ENCODE results near the gene CD300C. TPM values are rescaled to one million over a fixed set of nuclear protein-coding genes. Genes with fewer than 3 reads are reported as not detected.
"Not testable (repeated sequence)": the region's sequence is repeated elsewhere in the genome, so short reads cannot be mapped to it uniquely, and the experiment has no call there.

CD300C gene
- total RNA-seq, 1 experiment from 2014 or later, result not detected

DNA sequence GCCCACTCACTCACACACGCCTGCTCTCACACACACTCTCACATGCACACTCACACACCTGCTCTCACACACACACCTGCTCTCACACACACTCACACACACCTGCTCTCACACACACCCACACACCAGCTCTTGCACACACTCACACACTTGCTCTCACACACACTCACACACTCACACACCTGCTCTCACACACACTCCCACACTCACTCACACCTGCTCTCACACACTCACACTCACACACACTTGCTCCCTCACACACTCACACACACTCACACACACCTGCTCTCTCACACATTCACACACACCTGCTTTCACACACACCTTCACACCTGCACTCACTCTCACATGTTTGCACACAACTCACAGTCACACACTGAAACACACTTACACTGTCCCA is 17.4 kb upstream of the CD300C start:
- no peak for DNase-seq (ENCODE audit: low read depth)

- no peak for DNase-seq (ENCODE audit: low read depth)
These were observed 15.7 kb upstream of the CD300C start for GRCh38 chr17:74561586-74561985.

GRCh38 chr17:74558882-74559519 is 13.1 kb upstream of the CD300C start:
- DNase-seq (ENCODE audit: low read depth), result no peak

DNA sequence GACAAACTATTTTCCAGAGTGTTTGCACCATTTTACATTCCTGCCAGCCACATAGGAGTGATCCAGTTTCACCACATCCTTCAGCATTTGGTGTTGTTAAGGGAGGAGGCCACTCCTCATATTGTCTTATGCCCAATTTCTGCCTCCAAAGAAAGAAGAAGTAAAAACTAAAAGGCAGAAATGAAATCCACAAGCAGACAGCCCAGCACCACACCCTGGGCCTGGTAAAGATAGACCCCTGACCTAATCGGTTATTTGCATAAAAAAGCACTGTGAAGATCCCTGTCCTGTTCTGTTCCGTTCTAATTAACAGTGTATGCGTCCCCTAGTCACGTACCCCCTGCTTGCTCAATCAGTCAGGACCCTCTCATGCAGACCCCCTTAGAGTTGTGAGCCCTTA is 12.5 kb upstream of the CD300C start:
- not testable (repeated sequence) for DNase-seq (ENCODE audit: low read depth)

GRCh38 chr17:74555427-74555940 is 9.6 kb upstream of the CD300C start:
- no peak for DNase-seq (ENCODE audit: low read depth)

- DNase-seq (ENCODE audit: low read depth), result no peak
These were observed 9.0 kb upstream of the CD300C start for GRCh38 chr17:74554909-74555308.

- peak; percentile 39 for DNase-seq (ENCODE audit: low read depth)
These were observed 6.1 kb upstream of the CD300C start for GRCh38 chr17:74552037-74552436.

GRCh38 chr17:74550602-74551001 is 4.7 kb upstream of the CD300C start:
- no peak for DNase-seq (ENCODE audit: low read depth)

DNA sequence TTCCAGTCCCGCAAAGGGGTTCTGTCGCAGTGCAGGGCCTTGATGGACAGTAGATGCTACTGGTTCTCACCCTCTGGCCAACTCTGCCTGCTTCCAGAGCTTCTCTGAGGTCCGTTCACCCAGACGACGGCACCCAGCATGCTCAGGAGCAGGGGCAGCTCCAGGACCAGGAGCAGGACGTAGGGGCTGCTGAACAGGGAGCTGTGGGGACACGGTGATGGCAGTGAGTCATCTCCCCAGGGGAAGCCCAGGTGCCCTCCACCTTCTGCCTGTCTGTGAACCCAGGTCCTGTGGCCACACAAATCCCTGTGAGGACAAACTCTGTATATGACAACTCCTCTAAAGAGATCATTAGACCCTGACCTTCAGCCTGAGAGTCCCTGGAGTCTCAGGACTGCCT is 3.4 kb upstream of the CD300C start:
- DNase-seq (ENCODE audit: low read depth), result no peak

GRCh38 chr17:74547736-74548135 is 1.8 kb upstream of the CD300C start:
- DNase-seq (ENCODE audit: low read depth), result peak; percentile 42

DNA sequence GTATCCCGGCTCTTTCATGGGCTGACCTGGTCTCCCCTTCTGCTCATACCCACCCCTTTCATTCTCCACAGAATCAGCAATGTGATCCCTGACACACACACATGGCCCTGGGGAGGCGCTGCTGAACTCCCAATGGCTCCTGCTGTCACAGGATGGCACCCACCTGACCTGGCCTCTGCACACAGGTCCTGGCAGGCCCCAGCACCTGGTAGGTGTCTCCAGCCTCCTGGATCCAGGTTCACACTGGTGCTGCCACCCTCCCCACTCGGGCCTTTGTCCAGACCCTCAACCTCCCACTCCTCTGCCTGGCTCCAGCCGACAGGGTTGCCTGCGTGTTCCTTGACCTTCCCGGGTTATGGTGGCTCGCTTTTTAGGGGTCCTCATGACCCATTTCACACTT is 1.3 kb upstream of the CD300C start:
- no peak for DNase-seq (ENCODE audit: low read depth)

GRCh38 chr17:74546586-74546985 is 671 bp upstream of the CD300C start:
- no peak for DNase-seq (ENCODE audit: low read depth)

GRCh38 chr17:74544991-74545842 is 698 bp downstream of the CD300C start:
- no peak for DNase-seq (ENCODE audit: low read depth)

DNA sequence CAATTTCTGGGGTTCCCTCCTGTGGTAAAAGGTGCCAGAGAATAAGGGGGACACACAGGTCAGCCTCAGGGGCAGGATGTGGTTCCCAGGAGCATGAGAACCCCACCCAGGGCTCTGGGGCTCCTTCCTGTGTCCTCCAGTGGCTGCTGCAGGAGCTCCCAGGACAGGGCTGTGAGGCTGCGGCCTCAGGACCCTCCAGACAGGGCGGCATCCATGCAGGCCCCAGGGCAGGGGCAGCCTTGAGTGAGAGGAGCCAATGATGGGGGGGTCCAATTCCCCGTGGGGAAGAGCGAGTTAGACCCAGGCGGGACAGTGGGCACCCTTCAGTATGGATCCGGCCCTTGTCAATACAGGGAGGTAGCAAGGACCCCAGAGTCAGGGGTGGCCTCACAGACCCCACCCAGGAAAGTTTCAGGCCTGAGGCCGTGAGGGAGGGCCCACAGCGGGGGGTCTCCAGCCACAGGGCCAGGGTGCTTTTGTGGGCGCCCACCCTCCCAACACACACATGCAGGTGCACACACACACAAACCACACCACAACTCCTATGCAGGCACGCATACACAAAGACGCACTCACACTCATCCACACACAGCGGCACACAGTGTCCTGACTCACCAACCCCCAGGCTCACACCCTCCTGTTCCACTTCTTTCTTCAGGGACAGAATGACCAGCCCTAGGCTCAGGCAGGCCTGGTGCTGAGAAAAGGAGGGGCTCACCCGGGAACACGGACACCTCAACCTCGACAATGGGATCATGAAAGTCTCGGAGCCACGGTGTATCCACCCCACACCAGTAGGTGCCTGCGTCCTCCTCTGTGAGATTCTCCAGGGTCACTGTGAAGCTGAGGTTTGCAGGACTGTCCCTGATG is 1.8 kb downstream of the CD300C start:
- DNase-seq (ENCODE audit: low read depth), result no peak

DNA sequence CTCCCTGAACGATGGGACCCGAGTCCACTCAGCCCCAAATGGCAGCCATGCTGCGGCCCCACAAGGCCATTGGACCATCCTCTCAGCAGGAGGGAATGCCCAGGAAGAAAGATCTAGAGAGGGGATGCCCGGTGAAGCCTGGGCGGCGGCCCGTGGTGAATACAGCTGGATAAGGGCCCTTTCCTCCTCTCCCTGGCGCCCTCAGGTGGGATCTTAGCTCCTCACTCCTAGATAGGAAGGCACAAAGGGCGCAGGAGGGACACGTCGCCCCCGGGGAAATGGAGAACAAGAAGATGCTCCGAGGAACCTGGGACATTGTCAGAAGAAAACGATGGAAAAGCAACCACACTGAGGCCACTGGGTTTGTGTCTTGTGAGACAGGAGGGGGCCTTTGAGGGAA is 2.5 kb downstream of the CD300C start:
- no peak for DNase-seq (ENCODE audit: low read depth)

GRCh38 chr17:74542727-74543383 is 3.1 kb downstream of the CD300C start:
- DNase-seq (ENCODE audit: low read depth), result no peak

- DNase-seq (ENCODE audit: low read depth), result no peak
These were observed 3.7 kb downstream of the CD300C start for GRCh38 chr17:74542166-74542565.

DNA sequence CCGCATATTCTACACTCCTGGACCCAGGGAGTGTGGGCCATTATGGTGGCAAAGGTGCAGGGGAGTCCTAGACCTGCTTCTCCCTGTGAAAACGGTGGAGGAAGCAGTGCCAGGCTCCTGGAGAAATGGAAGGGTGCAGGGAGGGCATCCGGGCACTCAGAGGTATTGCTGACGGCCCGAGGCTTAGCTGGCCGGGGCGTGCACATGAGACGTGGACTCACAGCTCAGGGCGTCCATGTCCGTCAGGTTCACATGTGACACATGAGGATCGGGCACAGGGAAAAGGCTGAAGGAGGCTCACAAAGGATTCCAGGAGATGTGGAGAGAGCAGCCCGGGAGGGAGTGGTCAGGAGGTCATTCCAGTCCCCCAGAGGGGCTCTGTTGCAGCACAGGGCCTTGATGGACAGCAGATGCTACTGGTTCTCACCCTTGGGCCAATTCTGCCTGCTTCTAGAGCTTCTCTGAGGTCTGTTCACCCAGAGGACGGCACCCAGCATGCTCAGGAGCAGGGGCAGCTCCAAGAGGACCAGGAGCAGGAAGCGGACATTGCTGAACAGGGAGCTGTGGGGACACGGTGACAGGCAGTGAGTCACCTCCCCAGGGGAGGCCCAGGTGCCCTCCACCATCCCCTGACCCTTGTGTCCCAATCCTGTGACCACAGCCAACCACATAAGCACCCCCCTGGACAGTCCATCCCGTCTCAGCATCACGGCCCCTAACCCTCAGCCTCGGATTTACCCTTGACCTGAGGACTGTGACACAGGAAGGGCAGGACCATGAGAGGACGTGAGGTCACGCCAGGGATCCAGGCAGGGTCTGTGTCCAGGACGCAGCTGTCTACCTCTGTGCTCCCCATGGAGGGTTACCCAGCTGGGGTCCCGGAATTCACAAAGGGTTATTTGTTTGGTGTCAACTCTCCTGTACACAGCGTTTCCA is 4.5 kb downstream of the CD300C start:
- DNase-seq (ENCODE audit: low read depth), result no peak

GRCh38 chr17:74539281-74539820 is 6.6 kb downstream of the CD300C start:
- DNase-seq (ENCODE audit: low read depth), result no peak

DNA sequence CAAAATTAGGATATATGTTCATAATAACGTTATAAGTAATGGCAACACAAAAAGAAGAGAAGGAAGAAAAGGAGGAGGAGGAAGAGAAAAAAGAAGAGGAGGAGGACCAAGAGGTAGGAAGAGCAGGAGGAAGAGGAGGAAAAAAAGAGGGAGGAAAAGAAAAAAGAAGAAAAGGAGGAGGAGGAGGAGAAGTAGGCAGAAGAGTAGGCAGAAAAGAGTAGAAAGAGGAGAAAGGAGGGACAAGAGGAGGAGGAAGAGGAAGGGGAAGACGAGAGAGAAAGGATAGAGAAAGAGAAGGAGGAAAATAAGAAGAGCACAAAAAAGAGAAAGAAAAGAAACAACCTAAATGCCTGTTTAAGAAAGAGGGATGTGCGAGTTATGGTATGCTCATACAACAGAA is 9.0 kb downstream of the CD300C start:
- DNase-seq (ENCODE audit: low read depth), result no peak

Data from RPMI7951 (cell line).